COLO829 (cell line): ENCODE measurements around the gene MAGI2.
"Not testable (repeated sequence)": the region's sequence is repeated elsewhere in the genome, so short reads cannot be mapped to it uniquely, and the experiment has no call there.

Experiments
- DNase-seq: peaks from one replicate; pipeline ENCODE4 v3.0.0; 2012; ENCODE audit warnings: low spot score

The MAGI2 gene

GRCh38 chr7:79451580-79451979, 1.9 kb downstream of the MAGI2 start:
- DNase-seq, result no peak

DNA sequence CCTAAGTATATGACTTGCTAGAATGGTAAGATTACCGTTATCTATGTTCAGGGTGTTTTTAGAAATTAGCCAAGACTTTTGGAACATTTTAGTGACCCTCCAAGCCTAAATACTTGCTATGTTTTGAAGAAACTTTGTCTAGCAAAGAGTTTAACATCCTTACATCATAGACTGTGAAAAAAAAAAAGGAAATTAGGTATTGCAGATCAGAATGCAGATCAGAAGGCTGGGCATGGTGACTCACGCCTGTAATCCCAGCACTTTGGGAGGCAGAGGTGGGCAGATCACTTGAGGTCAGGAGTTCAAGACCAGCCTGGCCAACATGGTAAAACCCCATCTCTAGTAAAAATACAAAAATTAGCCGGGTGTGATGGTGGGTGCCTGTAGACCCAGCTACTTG, 10.7 kb downstream of the MAGI2 start:
- not testable (repeated sequence) for DNase-seq

DNA sequence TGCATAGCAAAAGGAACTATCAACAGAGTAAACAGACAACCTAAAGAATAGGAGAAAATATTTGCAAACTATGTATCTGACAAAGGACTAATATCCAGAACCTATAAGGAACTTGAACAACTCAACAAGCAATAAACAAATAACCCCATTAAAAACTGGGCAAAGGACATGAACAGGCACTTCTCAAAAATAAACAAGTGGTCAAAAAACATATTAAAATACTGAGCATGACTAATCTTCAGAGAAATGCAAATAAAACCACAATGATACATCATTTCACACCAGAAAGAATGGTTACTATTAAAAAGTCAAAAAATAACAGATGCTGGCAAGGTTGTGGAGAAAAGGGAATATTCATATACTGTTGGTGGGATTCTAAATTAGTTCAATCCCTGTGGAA, 17.1 kb downstream of the MAGI2 start:
- no peak for DNase-seq

DNA sequence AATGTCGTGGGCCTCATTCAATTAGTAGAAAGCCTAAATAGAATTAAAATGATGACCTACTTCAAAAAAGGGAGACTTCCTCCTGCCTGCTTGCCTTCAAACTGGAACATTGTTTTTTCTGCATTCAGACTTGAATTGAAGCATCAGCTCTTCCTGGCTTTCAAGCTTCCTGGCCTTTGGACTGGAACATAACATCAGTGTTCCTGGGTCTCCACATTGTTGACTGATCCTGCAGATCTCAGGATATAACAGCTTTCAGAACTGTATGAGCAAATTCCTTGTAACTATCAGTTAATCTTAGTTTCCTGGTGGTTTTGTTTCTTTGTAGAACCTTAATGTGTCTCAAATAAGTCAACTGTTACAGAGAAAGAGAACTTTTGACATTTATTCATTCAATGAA, 18.6 kb downstream of the MAGI2 start:
- no peak for DNase-seq

DNA sequence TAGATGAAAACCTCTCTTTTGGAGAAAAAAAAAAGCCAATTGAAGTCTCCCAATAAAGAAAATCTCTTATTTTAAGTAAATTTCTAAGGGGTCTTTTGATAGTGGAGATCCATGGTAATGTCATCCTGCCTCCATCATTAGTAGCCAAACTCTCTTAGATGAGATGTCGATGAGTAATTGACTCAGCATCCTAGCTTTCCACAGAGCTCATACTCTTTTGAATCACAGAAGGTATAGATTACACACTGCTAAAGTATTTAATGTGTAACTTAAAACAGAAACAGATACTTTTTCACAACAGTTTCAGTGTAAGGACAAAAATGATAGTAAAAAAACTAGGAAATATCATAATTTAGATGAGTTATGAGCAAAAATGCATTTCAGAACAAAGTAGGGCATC, 19.4 kb downstream of the MAGI2 start:
- no peak for DNase-seq

DNA sequence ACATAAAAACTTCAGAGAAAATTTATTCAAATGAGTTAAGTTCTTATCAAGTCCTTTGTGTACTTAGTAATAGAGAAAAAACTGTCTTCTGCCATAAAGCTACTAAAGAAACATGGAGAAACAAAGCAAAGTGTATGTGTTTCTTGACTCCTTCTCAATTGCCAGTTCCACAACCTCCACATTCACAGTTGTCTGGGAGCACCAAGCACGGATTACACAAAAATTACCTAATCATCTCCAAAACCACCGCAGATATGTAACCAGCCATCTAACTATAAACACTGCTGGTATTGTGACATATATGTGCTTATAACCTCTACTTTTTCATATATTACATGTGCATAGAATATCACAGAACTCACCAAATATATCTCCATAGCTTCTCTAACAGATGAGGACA, 23.1 kb downstream of the MAGI2 start:
- no peak for DNase-seq

DNA sequence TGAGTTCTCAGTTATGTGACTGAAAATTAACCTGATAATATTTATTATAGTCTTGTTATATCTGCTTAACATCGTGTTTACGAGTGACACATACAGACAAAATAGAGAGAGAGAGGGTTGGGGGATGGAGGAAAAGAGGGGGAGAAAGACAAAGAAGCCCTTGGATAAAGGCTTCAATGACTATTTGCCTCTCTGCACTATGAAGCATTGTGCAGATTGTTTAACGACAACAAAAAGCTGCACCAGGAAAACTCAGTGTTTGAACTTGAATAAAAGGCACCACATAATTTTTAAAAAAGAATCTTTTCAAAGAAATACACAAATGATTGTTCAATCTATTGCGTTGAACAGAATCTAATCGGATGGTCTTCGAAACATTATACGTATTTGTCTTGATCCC, 27.8 kb downstream of the MAGI2 start:
- DNase-seq, result no peak

DNA sequence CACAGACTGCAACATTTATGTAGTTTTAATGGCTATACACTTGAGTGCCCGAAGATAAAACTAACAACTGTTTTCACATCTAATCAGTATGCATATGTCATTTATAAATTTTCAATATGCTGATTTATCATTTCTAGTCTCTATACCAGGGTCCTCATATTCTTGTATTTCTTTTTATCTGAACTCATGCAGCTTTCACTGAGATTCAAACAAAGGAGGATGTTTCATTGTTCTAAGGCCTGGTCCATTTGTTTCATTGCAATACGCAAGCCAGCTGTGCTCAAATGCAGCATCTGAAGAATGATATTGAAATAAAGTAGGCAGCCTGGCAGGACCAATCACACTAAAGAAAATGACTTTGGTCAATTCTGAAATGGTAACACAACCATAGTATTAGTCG, 31.7 kb downstream of the MAGI2 start:
- DNase-seq, result no peak

DNA sequence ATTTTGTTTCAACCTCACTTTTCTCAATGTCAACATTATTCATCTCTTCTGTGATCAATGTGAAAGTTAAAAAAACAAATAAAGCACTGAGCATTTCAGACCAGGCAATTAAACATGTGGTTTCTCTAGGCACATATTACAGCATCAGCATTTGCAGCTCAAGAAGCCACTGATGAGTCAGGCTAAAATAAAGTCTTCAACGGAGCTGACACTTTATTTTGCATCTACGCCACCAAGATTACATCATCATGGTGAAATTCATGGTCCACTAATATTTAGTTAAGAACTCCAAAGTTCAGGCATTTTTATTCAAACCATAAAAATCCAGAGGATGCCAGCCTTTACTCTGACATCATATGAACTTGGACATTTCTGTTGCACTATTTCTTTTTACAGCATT, 33.0 kb downstream of the MAGI2 start:
- DNase-seq, result no peak

DNA sequence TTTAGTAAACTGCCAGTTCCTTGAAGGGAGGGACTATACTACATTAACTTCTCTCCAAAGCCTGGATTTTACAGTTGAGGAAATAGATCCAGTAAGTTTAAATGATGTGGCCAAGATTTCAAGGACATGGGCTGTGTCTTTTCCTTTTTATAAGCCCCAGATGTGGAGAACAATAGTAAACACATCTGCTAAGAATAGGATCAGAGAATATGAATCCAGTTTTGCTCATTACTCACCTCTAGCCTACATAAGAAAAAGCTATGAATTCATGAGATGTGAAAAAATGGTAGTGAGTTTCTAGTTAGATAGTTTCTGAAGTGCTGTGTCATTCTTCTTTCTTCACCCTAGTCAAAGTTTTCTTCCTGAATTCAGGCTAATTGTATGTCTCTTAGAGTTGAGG, 38.6 kb downstream of the MAGI2 start:
- no peak for DNase-seq

- no peak for DNase-seq
Measured at GRCh38 chr7:79412915-79413314, 40.6 kb downstream of the MAGI2 start.

DNA sequence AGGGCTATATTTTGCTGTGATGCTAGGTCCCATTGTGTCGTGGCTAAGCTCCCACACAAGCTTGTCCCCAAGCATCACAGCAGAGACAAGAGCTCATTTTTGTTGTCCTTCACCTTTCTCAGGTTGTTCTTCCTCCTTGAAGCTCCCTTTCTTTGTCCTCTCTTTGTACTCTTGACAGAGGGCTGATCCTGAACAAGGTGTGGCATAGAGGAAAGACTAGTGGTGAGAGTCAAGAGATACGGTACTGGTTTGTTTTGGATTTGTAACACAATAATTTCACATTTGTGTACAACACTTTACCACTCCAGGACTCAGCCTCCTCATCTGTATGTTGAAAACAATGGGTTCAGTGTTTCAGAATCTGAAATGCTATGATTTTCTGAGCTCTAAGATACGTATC, 41.0 kb downstream of the MAGI2 start:
- DNase-seq, result no peak

- DNase-seq, result no peak
Measured at GRCh38 chr7:79410345-79410744, 43.1 kb downstream of the MAGI2 start.

- no peak for DNase-seq
Measured at GRCh38 chr7:79407351-79407750, 46.1 kb downstream of the MAGI2 start.

GRCh38 chr7:79406371-79406770, 47.1 kb downstream of the MAGI2 start:
- DNase-seq, result no peak

GRCh38 chr7:79405368-79405767, 48.1 kb downstream of the MAGI2 start:
- no peak for DNase-seq

DNA sequence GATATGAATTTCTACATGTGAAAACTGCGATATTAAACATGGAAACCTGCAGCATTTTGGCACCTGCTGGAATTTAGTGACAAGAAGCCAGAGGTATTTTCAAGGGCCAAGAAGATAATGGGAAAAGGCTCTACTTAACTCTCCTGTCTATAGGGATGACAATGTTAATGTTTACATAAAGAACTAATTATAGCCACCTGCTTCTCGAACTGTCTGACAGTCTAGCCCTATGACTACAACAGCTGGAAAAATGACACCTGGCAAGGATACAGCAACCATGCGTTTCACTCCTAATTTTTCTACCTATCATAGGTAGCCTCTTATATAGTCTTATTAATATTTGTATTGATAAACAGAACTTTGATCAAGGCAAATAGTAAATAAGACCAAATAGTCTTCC, 49.6 kb downstream of the MAGI2 start:
- DNase-seq, result no peak

DNA sequence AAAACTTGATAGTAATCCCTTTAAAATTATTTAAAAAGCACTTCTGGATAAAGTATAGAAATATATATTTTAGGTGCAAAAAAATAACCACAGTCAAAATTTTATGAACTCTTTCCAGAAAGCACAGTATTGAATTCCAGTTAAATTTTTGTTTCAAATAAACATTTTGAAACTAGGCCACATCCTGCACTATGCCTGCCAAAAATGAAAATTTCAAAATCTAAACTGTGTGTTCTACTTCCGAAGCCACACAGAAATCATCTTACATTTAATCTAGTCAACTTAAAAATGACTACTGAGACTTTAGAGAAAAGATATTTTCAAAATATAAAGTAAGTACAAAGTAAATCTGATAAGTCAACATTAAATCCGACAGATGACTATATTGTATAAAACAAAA, 50.0 kb downstream of the MAGI2 start:
- no peak for DNase-seq

- no peak for DNase-seq
Measured at GRCh38 chr7:79401254-79401653, 52.2 kb downstream of the MAGI2 start.

DNA sequence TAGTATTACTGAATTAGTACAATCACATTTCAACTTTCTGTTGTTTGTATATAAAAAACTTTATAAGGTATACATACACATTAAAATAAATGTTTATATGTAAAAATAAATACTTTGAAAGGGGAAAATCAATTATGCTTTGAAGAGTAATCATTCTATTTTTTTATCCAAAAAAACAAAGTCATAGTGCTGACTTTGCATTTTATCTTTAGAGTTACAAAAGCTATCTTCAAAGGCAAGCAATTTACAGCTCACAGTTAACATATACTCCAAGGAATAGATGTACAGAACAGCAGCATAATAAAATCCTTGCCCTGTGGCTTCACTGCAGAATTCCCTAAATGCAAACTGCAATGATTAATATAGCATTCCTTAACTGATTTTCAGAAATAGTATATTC, 53.2 kb downstream of the MAGI2 start:
- no peak for DNase-seq

DNA sequence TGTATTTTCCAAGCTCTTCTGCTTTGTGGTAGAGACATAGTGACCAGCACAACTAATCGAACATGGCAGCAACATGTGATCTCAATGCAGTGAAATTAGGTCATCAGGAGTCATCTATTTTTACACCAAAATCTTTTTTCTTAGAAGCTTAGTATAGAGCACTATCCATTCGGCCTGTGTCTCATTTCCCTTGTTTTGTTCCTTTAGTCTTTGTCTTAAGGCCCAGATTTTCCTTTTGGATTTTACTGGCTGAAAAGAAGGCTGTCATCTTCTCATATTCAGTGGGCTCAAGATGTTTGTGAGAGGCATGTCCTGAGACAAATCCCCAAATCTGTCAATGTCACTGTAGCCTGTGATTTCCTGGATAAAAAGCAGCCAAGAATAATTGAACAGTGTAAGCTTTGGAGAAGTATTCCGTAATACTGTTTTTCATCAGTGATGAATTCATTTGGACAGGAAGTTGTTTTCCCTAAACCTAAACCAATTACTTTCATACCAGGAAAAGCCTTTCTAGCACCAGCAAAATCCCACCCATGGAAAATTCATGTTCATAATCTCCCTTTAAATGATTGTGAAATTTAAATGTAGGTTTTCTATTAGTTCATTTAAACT, 55.2 kb downstream of the MAGI2 start:
- DNase-seq, result no peak

DNA sequence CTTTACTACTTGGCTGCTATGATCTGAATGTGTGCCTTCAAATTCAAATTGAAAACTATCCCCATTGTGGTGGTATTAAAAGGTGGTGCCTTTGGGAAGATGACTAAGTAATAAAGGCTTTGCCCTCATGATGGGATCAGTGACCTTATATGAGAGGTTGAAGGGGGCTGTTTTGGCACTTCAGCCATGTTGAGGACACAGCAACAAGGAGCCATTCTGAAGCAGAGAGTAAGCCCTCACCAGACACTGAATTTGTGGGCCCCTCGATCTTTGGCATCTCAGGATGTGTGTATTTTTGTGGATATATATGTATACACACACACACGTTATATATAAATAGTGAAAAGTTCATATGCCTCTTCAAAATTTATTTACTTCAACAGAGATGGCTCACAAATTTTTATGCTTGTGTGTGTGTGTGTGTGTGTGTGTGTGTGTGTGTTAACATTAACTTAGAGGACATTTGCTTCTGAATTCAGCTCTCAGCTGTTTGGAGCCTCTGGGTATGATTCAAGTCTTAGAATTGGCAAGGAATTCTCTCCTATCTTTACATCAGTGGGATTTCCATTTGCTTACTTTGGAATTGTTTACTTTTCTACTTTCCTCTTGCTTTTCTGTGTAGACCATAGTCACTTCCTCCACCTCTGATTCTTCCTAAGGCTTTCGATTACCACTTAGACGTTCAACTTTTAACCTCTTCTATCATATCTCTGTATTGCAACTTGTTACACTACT, 66.6 kb downstream of the MAGI2 start:
- no peak for DNase-seq

GRCh38 chr7:79381921-79382320, 71.5 kb downstream of the MAGI2 start:
- DNase-seq, result no peak

GRCh38 chr7:79377097-79377496, 76.4 kb downstream of the MAGI2 start:
- no peak for DNase-seq
